OCI-LY3 (cell line): ENCODE results near the gene TYROBP.

Experiments
- EZH2phosphoT487 ChIP-seq: fragments of 200-600 bp; shearing (Covaris generic); IDR thresholded peaks from 2 replicates; pipeline ENCODE4 v1.6.1; 2018; ENCODE audit warnings: antibody characterized with exemption, mixed run types, low read depth
- TF ChIP-seq, protein P1 (sequence below): fragments of 200-600, 300-600 bp; sonication (generic); IDR thresholded peaks from 2 replicates; pipeline ENCODE4 v1.5.1; 2014; ENCODE audit warnings: antibody characterized with exemption, low read length, low read depth

DNA sequence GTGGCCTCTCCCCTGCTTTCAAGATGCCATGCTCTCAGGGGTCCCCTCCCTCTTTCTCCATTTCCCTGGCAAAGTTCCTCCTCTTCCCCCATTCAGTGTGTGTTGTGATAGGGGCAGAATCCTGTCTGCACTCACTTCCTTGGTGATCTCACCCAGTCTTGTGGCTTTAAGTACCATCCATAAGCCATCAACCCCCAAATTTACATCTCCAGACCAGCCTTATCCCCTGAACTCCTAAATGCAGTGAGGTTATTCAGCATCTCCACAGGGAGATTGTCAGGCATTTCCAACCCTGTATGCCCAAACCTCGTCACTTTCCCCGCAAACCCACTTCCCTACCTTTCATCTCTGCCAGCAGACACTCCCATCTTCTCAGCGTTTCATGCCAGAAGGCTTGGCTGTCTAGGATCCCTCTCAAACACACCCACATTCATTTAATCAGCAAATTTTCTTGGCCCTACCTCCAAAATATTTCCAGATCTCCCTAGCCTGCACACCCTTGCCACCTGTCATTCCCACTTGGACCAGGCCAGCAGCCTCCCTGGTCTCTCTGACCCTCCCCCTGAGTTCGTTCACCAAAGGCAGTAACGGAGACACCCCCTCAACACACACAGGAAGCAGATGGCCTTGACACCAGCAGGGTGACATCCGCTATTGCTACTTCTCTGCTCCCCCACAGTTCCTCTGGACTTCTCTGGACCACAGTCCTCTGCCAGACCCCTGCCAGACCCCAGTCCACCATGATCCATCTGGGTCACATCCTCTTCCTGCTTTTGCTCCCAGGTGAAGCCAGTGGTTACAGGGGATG lies 6.0 kb downstream of the TYROBP start, which contains the start of gene HCST:
- TF ChIP-seq, protein P1, sequence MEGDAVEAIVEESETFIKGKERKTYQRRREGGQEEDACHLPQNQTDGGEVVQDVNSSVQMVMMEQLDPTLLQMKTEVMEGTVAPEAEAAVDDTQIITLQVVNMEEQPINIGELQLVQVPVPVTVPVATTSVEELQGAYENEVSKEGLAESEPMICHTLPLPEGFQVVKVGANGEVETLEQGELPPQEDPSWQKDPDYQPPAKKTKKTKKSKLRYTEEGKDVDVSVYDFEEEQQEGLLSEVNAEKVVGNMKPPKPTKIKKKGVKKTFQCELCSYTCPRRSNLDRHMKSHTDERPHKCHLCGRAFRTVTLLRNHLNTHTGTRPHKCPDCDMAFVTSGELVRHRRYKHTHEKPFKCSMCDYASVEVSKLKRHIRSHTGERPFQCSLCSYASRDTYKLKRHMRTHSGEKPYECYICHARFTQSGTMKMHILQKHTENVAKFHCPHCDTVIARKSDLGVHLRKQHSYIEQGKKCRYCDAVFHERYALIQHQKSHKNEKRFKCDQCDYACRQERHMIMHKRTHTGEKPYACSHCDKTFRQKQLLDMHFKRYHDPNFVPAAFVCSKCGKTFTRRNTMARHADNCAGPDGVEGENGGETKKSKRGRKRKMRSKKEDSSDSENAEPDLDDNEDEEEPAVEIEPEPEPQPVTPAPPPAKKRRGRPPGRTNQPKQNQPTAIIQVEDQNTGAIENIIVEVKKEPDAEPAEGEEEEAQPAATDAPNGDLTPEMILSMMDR: no peak
- TF ChIP-seq EZH2phosphoT487: no peak
